Measurements from ENCODE around the gene GLI3.

Gene GLI3

GRCh38 chr7:41998041-41998440 is 239.0 kb downstream of the GLI3 start:
- CTCF ChIA-PET, result interaction anchor here (1.0 to 3.7 kb wide), 4 partner anchors 17 to 694 kb away, joined by 3 to 34 read pairs (median 3); no protein-coding TSS in a partner anchor
- TF ChIP-seq CTCF (IDR thresholded peaks at IDR 0.05; ENCODE audit: insufficient read depth, low read length, missing control alignments), result no peak
- POLR2A ChIA-PET, result no interaction called here
- no peak overlapping the region for H3K4me3 ChIP-seq (ENCODE audit: low read depth, low read length)
- DNase-seq (ENCODE audit: low read depth, low spot score), result no peak

GRCh38 chr7:41997151-41997550 is 239.9 kb downstream of the GLI3 start:
- TF ChIP-seq CTCF (IDR thresholded peaks at IDR 0.05; ENCODE audit: insufficient read depth, low read length, missing control alignments), result no peak
- CTCF ChIA-PET, result interaction anchor here (0.7 to 3.7 kb wide), 3 partner anchors 15 to 695 kb away, joined by 3 to 34 read pairs (median 3); no protein-coding TSS in a partner anchor
- DNase-seq (ENCODE audit: low read depth, low spot score), result no peak
- POLR2A ChIA-PET, result no interaction called here
- H3K4me3 ChIP-seq (ENCODE audit: low read depth, low read length), result no peak overlapping the region; the same call in 1 of the 2 replicates

- H3K4me3 ChIP-seq (ENCODE audit: low read depth, low read length), result peak overlapping the region; percentile 21
- TF ChIP-seq CTCF (IDR thresholded peaks at IDR 0.05; ENCODE audit: insufficient read depth, low read length, missing control alignments), result no peak
- ChIA-PET CTCF (interaction anchor here (0.7 to 3.7 kb wide), 3 partner anchors 15 to 696 kb away, joined by 3 to 34 read pairs (median 3); no protein-coding TSS in a partner anchor), POLR2A (no interaction called here)
- peak; percentile 42 for DNase-seq (ENCODE audit: low read depth, low spot score)
Measured at GRCh38 chr7:41996381-41997035, 240.5 kb downstream of the GLI3 start.

- ChIA-PET POLR2A (no interaction called here), CTCF (interaction anchor here (3.7 kb wide), 1 partner anchor 17 kb away, joined by 34 read pairs; no protein-coding TSS in a partner anchor)
- H3K4me3 ChIP-seq (ENCODE audit: low read depth, low read length), result no peak overlapping the region
- no peak for DNase-seq (ENCODE audit: low read depth, low spot score)
- TF ChIP-seq CTCF (IDR thresholded peaks at IDR 0.05; ENCODE audit: insufficient read depth, low read length, missing control alignments), result no peak
Measured at GRCh38 chr7:41995632-41996271, 241.3 kb downstream of the GLI3 start.

GRCh38 chr7:41994746-41995110 is 242.3 kb downstream of the GLI3 start:
- CTCF ChIA-PET, result interaction anchor here (3.7 kb wide), 1 partner anchor 16 kb away, joined by 34 read pairs; no protein-coding TSS in a partner anchor
- DNase-seq (ENCODE audit: low read depth, low spot score), result no peak

More at GRCh38 chr7:41994746-41995110, 242.3 kb downstream of the GLI3 start:
- POLR2A ChIA-PET, result no interaction called here
- no peak for TF ChIP-seq CTCF (IDR thresholded peaks at IDR 0.05; ENCODE audit: insufficient read depth, low read length, missing control alignments)
- H3K4me3 ChIP-seq (ENCODE audit: low read depth, low read length), result no peak overlapping the region
